GM23248 (cell line): ENCODE measurements around the gene GALNT7. TPM values are rescaled to one million over a fixed set of nuclear protein-coding genes. Genes with fewer than 3 reads are reported as not detected.

ENCODE experiments used
- DNase-seq: peaks from one replicate; pipeline ENCODE4 v3.0.0-alpha.2; 2015
- H2AFZ ChIP-seq: fragments of 200-600 bp; sonication (generic); 2 replicates; pipeline ENCODE4 v1.6.1; 2016; ENCODE audit warnings: antibody characterized with exemption
- H3F3A ChIP-seq: fragments of 200-600 bp; sonication (generic); 2 replicates; pipeline ENCODE4 v1.6.1; 2016; ENCODE audit warnings: mild to moderate bottlenecking, antibody characterized with exemption, mixed run types; ENCODE audit not compliant: insufficient read depth
- H3K27ac ChIP-seq: fragments of 200-600 bp; sonication (generic); 2 replicates; pipeline ENCODE4 v1.5.1; 2016; ENCODE audit warnings: mild to moderate bottlenecking
- H3K27me3 ChIP-seq: fragments of 200-600 bp; sonication (generic); replicated peaks from 2 replicates; pipeline ENCODE4 v1.6.1; 2016; ENCODE audit warnings: mild to moderate bottlenecking; ENCODE audit not compliant: insufficient read depth
- H3K36me3 ChIP-seq: fragments of 200-600 bp; sonication (generic); 2 replicates; pipeline ENCODE4 v1.6.1; 2016; ENCODE audit warnings: low read depth, mild to moderate bottlenecking
- H3K4me1 ChIP-seq: fragments of 200-600 bp; sonication (generic); 2 replicates; pipeline ENCODE4 v1.6.1; 2016; ENCODE audit warnings: mild to moderate bottlenecking; ENCODE audit not compliant: insufficient read depth
- H3K4me2 ChIP-seq: fragments of 200-600 bp; sonication (generic); one replicate; pipeline ENCODE4 v1.6.1; 2016; ENCODE audit warnings: mild to moderate bottlenecking; ENCODE audit not compliant: unreplicated experiment
- H3K4me3 ChIP-seq: fragments of 200-600 bp; sonication (generic); 2 replicates; pipeline ENCODE4 v1.5.1; 2016; ENCODE audit warnings: mild to moderate bottlenecking
- H3K79me2 ChIP-seq: fragments of 200-600 bp; sonication (generic); 2 replicates; pipeline ENCODE4 v1.6.1; 2016; ENCODE audit warnings: mild to moderate bottlenecking; ENCODE audit not compliant: insufficient read depth
- H3K9ac ChIP-seq: fragments of 200-600 bp; sonication (generic); 2 replicates; pipeline ENCODE4 v1.6.1; 2016; ENCODE audit warnings: mild to moderate bottlenecking
- H3K9me2 ChIP-seq: fragments of 200-600 bp; sonication (generic); 2 replicates; pipeline ENCODE4 v1.6.1; 2016; ENCODE audit warnings: mixed run types, mild to moderate bottlenecking, moderate library complexity; ENCODE audit not compliant: insufficient read depth
- H3K9me3 ChIP-seq: fragments of 200-600 bp; sonication (generic); one replicate; pipeline ENCODE4 v1.6.1; 2017; ENCODE audit warnings: low read depth
- H4K20me1 ChIP-seq: fragments of 200-600 bp; sonication (generic); 2 replicates; pipeline ENCODE4 v1.6.0; 2016; ENCODE audit not compliant: insufficient read depth
- EZH2 ChIP-seq: fragments of 200-600 bp; sonication (generic); IDR thresholded peaks from 2 replicates; pipeline ENCODE4 v1.6.1; 2018; ENCODE audit warnings: antibody characterized with exemption, mild to moderate bottlenecking; ENCODE audit not compliant: insufficient read depth, poor library complexity, severe bottlenecking
- EZH2phosphoT487 ChIP-seq: fragments of 200-600 bp; sonication (generic); IDR thresholded peaks from 2 replicates; pipeline ENCODE4 v1.6.1; 2018; ENCODE audit warnings: antibody characterized with exemption, moderate library complexity, mild to moderate bottlenecking, low read depth; ENCODE audit not compliant: insufficient read depth
- WGBS, 2 experiments: methylation state at CpG; one replicate each; pipeline ENCODE4 v1.1.6; 2015 to 2017; ENCODE audit warnings: low lambda C conversion rate in 2 of 2, low coverage in 1 of 2; ENCODE audit errors: missing lambda C conversion rate in 2 of 2; 5-methylcytosine and 5-hydroxymethylcytosine counted together
- in situ Hi-C: fragments of 300-500 bp; cut with MboI; formaldehyde crosslinking; loops from 2 replicates; pipeline ENCODE4 v1.15.0; 2020
- polyA plus RNA-seq: library from polyadenylated mRNA; unstranded; fragments of >200 nt; fragmentation: Nextera tagmentation; extraction: Ambion mirVana; gene quantifications from 2 replicates; pipeline ENCODE4 v1.2.1, GENCODE V29; 2016
- total RNA-seq: library from RNA; depleted of rRNA; stranded (reverse); fragments of >200 nt; shearing (Covaris generic); gene quantifications from 2 replicates; pipeline ENCODE4 v1.2.3, GENCODE V29; 2014

The GALNT7 gene
- total and polyA plus RNA-seq, 2 experiments from 2014 or later = 5.8 to 13.1 TPM

DNA sequence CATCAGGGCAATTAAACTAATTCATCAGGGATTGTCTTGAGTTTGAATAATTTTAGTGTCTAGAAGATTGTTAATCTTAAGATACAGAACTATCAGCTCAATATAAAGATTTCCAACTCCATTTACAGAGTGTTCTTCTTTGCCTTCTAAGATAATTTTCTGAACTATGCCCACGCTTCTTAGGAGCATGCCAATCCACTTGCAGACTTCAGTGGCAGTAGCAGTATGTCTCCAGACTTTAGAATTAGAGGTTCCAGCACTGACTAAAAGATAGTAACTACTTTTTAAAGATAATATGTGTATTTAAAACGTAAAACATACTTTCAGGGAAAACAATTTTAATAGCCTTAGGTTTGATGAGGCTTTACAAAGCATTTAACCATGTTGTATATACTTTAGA lies 34.2 kb upstream of the GALNT7 start:
- WGBS, 2 experiments = 18 to 35% methylated on average over 2 of the region's 2 CpGs
- no peak overlapping the region for H3K4me3 ChIP-seq
- H3K4me1 ChIP-seq = no peaks in the 10 kb centered on the region
- H4K20me1 ChIP-seq = no peaks in the 10 kb centered on the region
- in situ Hi-C loops = no loop called here
- no peak for DNase-seq
- no peaks in the 10 kb centered on the region for H3K79me2 ChIP-seq
- H3K9me2 ChIP-seq = no peaks in the 10 kb centered on the region
- no peak overlapping the region for H3K9ac ChIP-seq
- no peaks in the 10 kb centered on the region for H3F3A ChIP-seq
- H3K4me2 ChIP-seq = no peak overlapping the region
- H2AFZ ChIP-seq = no peak overlapping the region
- H3K36me3 ChIP-seq = no peaks in the 10 kb centered on the region
- H3K27ac ChIP-seq = no peak overlapping the region
- no peaks in the 10 kb centered on the region for H3K9me3 ChIP-seq
- peaks cover 20% of the 10 kb centered on the region for H3K27me3 ChIP-seq
- no peak for TF ChIP-seq EZH2
- TF ChIP-seq EZH2phosphoT487 = no peak

DNA sequence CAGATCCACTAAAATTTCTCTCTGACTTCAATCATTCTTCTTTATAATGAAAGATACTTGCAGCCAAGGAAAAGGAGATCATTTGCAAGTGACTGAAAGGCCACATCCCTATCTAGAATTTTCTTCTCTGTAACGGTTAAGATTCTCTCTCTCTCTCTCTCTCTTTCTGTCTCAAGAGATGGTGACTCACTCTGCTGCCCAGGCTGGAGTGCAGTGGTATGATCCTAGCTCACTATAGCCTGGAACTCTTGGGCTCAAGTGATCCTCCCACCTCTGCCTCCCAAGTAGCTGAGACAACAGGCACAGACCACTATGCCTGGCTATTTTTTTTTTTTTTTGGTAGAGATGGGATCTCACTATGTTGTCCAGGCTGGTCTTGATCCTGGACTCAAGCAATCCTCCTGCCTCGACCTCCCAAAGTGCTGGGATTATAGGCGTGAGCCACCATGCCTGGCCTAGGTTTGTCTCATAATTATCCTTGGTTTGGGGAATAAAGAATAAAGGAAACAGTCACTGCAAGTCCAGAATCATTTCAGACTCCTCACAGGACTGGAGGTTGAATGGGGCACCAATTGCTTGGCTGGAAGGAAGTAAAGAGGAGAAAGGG lies 33.3 kb upstream of the GALNT7 start:
- Histone ChIP-seq H3K9me2 (no peaks in the 10 kb centered on the region), H3K4me3 (no peak overlapping the region), H3K9me3 (no peaks in the 10 kb centered on the region), H3K36me3 (no peaks in the 10 kb centered on the region), H3K27me3 (peaks cover 27% of the 10 kb centered on the region), H3K27ac (no peak overlapping the region), H4K20me1 (no peaks in the 10 kb centered on the region), H3K4me1 (no peaks in the 10 kb centered on the region), H3F3A (no peaks in the 10 kb centered on the region), H3K79me2 (no peaks in the 10 kb centered on the region), H3K9ac (no peak overlapping the region), H3K4me2 (no peak overlapping the region), H2AFZ (no peak overlapping the region)
- in situ Hi-C loops = no loop called here
- peak; percentile 43 for DNase-seq
- WGBS, 2 experiments = 46 to 70% methylated on average over 3 of the region's 3 CpGs
- TF ChIP-seq EZH2phosphoT487 (no peak), EZH2 (no peak)

GRCh38 chr4:173138624-173139023 lies 30.0 kb upstream of the GALNT7 start:
- Histone ChIP-seq H3K27ac (no peak overlapping the region), H3K4me3 (no peak overlapping the region), H3F3A (no peaks in the 10 kb centered on the region), H3K9me2 (no peaks in the 10 kb centered on the region), H3K79me2 (no peaks in the 10 kb centered on the region), H3K9ac (no peak overlapping the region), H4K20me1 (no peaks in the 10 kb centered on the region), H2AFZ (no peak overlapping the region), H3K9me3 (no peaks in the 10 kb centered on the region), H3K4me2 (no peak overlapping the region), H3K4me1 (no peaks in the 10 kb centered on the region), H3K27me3 (peaks cover 22% of the 10 kb centered on the region), H3K36me3 (no peaks in the 10 kb centered on the region)
- no peak for TF ChIP-seq EZH2phosphoT487
- no peak for TF ChIP-seq EZH2
- in situ Hi-C loops = no loop called here
- DNase-seq = no peak
- WGBS, 2 experiments = 3 to 6% methylated on average over 1 of the region's 1 CpG

- no peak for TF ChIP-seq EZH2phosphoT487
- no peak for TF ChIP-seq EZH2
- H2AFZ ChIP-seq = no peak overlapping the region
- WGBS, 2 experiments = 31 to 43% methylated on average over 2 of the region's 2 CpGs
- H3F3A ChIP-seq = no peaks in the 10 kb centered on the region
- no peaks in the 10 kb centered on the region for H4K20me1 ChIP-seq
- no peaks in the 10 kb centered on the region for H3K79me2 ChIP-seq
- H3K4me2 ChIP-seq = no peak overlapping the region
- no peaks in the 10 kb centered on the region for H3K4me1 ChIP-seq
- in situ Hi-C loops = no loop called here
- H3K4me3 ChIP-seq = no peak overlapping the region
- H3K27me3 ChIP-seq = peaks cover 18% of the 10 kb centered on the region
- H3K27ac ChIP-seq = no peak overlapping the region
- no peaks in the 10 kb centered on the region for H3K9me3 ChIP-seq
- H3K36me3 ChIP-seq = no peaks in the 10 kb centered on the region
- no peaks in the 10 kb centered on the region for H3K9me2 ChIP-seq
- H3K9ac ChIP-seq = no peak overlapping the region
- DNase-seq = no peak
Measured at GRCh38 chr4:173139561-173139960, 29.1 kb upstream of the GALNT7 start.

GRCh38 chr4:173145131-173145530 lies 23.5 kb upstream of the GALNT7 start:
- no peaks in the 10 kb centered on the region for H3K9me3 ChIP-seq
- TF ChIP-seq EZH2 = no peak
- TF ChIP-seq EZH2phosphoT487 = no peak
- no peaks in the 10 kb centered on the region for H4K20me1 ChIP-seq
- in situ Hi-C loops = no loop called here
- 71 to 73% methylated on average over 3 of the region's 3 CpGs for WGBS, 2 experiments
- no peak overlapping the region for H3K4me3 ChIP-seq
- H3K27me3 ChIP-seq = no peaks in the 10 kb centered on the region
- H3K9me2 ChIP-seq = no peaks in the 10 kb centered on the region
- no peaks in the 10 kb centered on the region for H3K79me2 ChIP-seq
- no peak overlapping the region for H2AFZ ChIP-seq
- H3K9ac ChIP-seq = no peak overlapping the region
- no peak overlapping the region for H3K27ac ChIP-seq
- H3F3A ChIP-seq = no peaks in the 10 kb centered on the region
- no peaks in the 10 kb centered on the region for H3K36me3 ChIP-seq
- no peak overlapping the region for H3K4me2 ChIP-seq
- no peaks in the 10 kb centered on the region for H3K4me1 ChIP-seq
- DNase-seq = no peak
